Coronary artery (tissue), 2 donors: ENCODE data around the gene HS3ST3B1.

Experiments used
- DNase-seq: peaks from one replicate; pipeline ENCODE4 v3.0.0-alpha.2; 2017; ENCODE audit warnings: low spot score
- H3K27ac ChIP-seq, 2 donors: fragments of 200-600 bp; sonication (generic); one replicate each; pipeline ENCODE4 v1.5.1; 2016 to 2019
- H3K4me3 ChIP-seq: fragments of 200-600 bp; sonication (generic); 2 replicates; pipeline ENCODE4 v1.5.1; 2016; ENCODE audit warnings: mild to moderate bottlenecking, moderate library complexity
- CTCF ChIP-seq: fragments of 200-600 bp; sonication (generic); IDR thresholded peaks from one replicate; pipeline ENCODE4 v1.5.1; 2019; ENCODE audit warnings: antibody characterized with exemption

HS3ST3B1 gene

GRCh38 chr17:14312522-14312921, 11.6 kb downstream of the HS3ST3B1 start:
- TF ChIP-seq CTCF: no peak
- DNase-seq: no peak
- Histone ChIP-seq H3K27ac (no peak overlapping the region), H3K4me3 (no peak overlapping the region)

GRCh38 chr17:14316126-14316832, 15.4 kb downstream of the HS3ST3B1 start:
- DNase-seq: no peak
- TF ChIP-seq CTCF: no peak
- H3K27ac ChIP-seq: no peak overlapping the region
- no peak overlapping the region for H3K4me3 ChIP-seq

GRCh38 chr17:14317383-14317782, 16.5 kb downstream of the HS3ST3B1 start:
- no peak overlapping the region for H3K27ac ChIP-seq
- H3K4me3 ChIP-seq: no peak overlapping the region
- TF ChIP-seq CTCF: no peak
- DNase-seq: no peak

GRCh38 chr17:14318109-14318917, 17.4 kb downstream of the HS3ST3B1 start:
- no peak for TF ChIP-seq CTCF
- no peak overlapping the region for H3K4me3 ChIP-seq
- no peak for DNase-seq
- no peak overlapping the region for H3K27ac ChIP-seq

GRCh38 chr17:14318918-14319205, 18.0 kb downstream of the HS3ST3B1 start:
- TF ChIP-seq CTCF: no peak
- Histone ChIP-seq H3K4me3 (no peak overlapping the region), H3K27ac (no peak overlapping the region)
- DNase-seq: no peak

GRCh38 chr17:14320098-14320497, 19.2 kb downstream of the HS3ST3B1 start:
- no peak for DNase-seq
- Histone ChIP-seq H3K27ac (no peak overlapping the region), H3K4me3 (no peak overlapping the region)
- no peak for TF ChIP-seq CTCF
